ACHN (cell line): ENCODE data around the gene LPAR3.

ENCODE experiments used
- DNase-seq: peaks from one replicate; pipeline ENCODE4 v3.0.0-alpha.2; 2015
- in situ Hi-C: cut with HindIII; loops from 2 replicates; pipeline ENCODE4 v1.10.0; 2017; ENCODE audit warnings: low sequenced_read_pairs, low pct_ligation_motif_present, low pct_unique_long_range_greater_than_20kb

The LPAR3 gene

GRCh38 chr1:84842748-84843231, 50.2 kb downstream of the LPAR3 start:
- in situ Hi-C loops, result no loop called here
- no peak for DNase-seq

- in situ Hi-C loops, result no loop called here
- DNase-seq, result no peak
These were observed 51.0 kb downstream of the LPAR3 start for GRCh38 chr1:84841971-84842370.

GRCh38 chr1:84840346-84840745, 52.7 kb downstream of the LPAR3 start:
- in situ Hi-C loops, result no loop called here
- no peak for DNase-seq

DNA sequence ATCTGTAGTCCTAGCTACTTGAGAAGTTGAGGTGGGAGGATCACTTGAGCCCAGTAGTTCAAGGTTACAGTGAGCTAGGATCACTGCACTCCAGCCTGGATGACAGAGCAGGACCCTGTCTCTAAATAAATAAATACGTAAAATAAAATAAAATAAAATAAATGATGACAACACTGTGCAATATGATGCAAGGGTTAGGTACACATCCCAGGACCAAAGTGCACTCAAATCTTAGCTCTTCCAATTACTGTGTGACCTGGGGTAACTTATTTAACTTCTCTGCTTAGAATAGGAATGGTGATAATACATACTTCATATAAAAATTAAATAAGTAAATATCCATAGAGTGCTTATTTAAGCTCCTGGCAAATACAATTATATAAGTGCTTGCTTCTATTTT, 53.5 kb downstream of the LPAR3 start:
- in situ Hi-C loops, result no loop called here
- no peak for DNase-seq

DNA sequence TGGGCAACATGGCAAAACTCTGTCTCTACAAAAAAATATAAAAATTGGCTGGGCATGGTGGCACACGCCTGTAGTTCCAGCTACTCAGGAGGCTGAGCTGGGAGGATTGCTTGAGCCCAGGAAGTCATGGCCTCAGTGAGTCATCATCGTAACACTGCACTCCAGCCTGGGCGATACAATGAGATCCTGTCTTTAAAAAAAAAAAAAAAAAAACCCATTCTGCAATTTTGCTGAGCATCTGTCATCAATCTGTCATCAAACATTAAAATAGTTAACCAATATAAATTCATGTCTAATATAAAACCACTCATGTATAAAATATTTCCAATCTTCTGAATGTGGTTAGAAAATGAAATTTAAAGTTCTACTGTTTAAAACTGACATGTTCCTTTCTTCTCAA, 56.9 kb downstream of the LPAR3 start:
- DNase-seq, result no peak
- in situ Hi-C loops, result no loop called here

- DNase-seq, result no peak
- in situ Hi-C loops, result no loop called here
These were observed 57.8 kb downstream of the LPAR3 start for GRCh38 chr1:84835169-84835568.

DNA sequence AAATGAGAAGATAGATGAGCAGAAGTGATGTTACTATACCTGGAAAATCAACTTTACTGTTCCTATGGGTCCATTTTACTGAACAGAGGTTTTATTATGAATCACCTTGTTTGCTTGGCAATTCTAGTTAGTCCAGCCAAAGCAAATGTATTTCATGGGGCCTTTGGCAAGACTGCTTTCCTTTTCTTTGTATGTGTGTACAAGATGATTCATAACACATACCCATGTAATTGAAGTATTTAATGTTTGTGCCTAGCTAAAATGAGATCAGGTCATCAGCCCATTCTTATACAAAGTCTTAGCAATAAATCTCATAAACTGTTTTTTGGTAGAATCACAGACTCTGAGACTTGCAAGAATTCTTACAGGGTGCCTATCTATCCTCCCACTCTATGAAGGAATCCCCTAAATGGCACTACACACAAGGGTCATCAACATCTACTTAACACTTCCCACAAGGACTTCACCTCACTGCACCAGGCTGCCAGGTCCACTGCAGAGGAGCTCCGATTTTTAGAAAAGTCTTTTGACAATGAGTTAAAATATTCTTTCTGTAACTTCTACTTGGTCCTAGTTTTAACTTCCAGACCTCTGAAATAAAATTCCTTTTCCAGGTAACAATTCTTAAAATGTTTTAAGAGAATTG, 58.5 kb downstream of the LPAR3 start:
- in situ Hi-C loops, result no loop called here
- no peak for DNase-seq

- DNase-seq, result no peak
- in situ Hi-C loops, result no loop called here
These were observed 59.8 kb downstream of the LPAR3 start for GRCh38 chr1:84833194-84833593.

- DNase-seq, result no peak
- in situ Hi-C loops, result no loop called here
These were observed 62.9 kb downstream of the LPAR3 start for GRCh38 chr1:84830136-84830535.

- DNase-seq, result no peak
- in situ Hi-C loops, result no loop called here
These were observed 65.0 kb downstream of the LPAR3 start for GRCh38 chr1:84827976-84828375.

DNA sequence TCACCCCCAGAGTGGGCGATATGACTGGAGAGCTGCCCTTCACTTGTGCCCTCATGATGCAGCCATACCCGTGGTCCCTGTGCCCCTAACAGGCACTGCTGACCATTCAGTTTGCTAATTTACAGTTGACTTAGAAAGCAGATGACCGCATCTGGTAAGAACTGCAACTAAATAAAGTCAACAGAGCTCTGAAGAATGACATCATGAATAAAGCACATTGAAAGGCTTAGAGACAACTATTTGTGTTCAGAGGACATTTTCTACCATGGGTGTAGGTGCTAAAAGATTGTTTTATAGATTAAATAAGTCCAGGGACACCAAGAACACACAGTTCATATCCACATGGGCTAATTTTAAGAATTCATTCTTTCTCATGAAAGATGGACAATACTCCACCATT, 65.5 kb downstream of the LPAR3 start:
- DNase-seq, result no peak
- in situ Hi-C loops, result no loop called here

DNA sequence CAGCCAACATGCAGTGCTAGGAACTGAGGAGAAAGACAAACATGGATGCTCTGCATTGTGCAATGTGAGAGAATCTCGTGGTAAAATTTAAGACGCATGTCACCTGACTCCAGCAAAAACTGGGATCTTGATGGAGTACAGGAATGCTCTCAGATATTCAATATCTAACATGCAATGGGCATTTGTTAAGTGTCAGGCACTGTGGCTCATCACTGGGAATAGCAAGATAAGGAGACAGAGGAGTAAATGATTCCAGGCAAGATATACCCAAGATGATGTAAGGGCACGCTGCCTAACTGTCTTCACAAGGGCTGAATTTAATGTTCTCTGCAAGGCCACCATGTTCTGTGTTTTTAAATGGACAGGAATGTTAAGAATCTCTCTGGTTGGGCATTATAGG, 67.8 kb downstream of the LPAR3 start:
- in situ Hi-C loops, result no loop called here
- DNase-seq, result no peak

DNA sequence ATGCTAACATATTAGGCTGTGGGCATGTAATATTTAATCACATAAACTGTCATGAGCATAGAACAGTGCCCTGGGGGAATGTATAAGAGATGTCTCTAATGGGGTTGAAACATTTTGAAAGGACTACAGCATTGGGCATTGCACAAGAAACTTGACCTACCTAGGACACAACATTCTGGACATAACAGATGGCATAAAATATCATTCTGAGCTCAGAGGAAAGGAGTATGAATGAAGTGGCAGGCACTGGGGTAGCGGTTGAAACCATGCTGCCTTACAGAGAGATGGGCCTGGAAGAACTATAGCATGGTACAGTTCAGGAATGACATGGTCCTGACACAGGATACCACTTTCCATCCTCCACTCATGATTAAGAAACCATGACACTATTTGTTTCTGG, 69.0 kb downstream of the LPAR3 start:
- in situ Hi-C loops, result no loop called here
- no peak for DNase-seq

DNA sequence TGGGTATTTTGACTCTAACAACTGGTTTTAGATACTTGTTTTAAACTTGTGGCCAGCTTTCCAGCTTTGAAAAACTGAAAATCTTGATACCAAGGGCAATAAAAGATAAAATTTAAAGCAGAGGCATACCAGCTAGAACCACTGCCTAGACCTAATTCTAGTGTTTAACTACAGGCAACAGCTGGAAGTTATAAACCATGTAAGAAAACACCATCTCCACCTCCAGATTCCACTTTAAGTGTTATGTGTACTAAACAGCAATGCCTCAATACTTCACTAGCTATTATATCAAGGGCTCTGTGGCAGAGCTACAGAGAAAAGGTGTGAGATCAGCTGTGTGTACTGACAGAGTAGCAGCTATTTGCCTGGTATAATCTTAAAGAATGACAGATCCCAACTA, 69.5 kb downstream of the LPAR3 start:
- DNase-seq, result no peak
- in situ Hi-C loops, result no loop called here

- no peak for DNase-seq
- in situ Hi-C loops, result no loop called here
These were observed 82.7 kb downstream of the LPAR3 start for GRCh38 chr1:84810343-84810742.

DNA sequence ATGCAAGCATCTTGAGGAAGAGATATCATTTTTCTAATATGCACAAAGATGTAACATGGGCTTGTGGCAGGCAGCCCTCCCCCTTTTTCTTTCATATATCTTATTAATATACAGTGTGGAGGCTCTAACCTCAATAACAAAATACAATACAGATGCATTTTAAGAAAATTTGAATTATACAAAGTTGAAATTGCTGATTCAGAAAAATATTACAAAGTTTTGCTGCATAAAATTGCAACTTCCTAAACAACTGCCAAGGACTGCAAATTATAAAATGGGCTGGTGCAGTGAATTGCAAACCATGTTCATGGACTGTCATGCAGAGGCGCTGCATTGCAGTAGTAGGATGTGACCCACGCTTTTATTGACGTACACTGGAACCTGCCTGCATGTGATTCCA, 84.0 kb downstream of the LPAR3 start:
- in situ Hi-C loops, result no loop called here
- DNase-seq, result no peak

- DNase-seq, result no peak
- in situ Hi-C loops, result no loop called here
These were observed 89.4 kb downstream of the LPAR3 start for GRCh38 chr1:84803604-84804003.

DNA sequence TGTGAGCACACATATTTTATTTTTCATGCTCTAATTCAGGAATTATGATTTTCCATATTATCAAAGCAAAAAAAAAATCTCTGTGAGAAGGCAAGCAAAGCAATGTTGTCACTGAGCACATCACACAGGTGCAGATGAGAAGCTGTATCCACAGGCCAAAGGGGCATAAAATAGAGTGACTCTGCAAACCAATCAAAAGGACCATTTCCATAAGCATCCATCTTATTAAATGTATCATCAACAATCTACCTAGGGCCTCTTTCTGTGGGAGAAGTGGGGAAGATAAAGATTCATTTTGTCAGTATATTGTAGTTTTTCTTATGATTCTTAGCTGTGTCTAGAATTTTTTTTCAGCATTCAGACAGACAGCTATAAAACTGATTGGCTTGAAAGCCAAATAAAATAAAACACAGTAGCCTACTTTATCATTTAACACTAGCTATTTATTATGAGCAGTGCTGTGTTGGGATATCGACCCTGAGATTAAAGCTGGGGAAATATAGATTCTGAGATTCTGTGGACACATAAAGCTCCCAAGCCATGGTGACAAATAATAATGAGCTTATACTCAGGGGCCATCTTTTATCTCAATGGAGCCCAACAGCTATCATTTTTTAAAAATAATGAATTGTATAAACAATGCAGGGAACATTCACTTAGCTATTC, 90.3 kb downstream of the LPAR3 start:
- no peak for DNase-seq
- in situ Hi-C loops, result no loop called here

- in situ Hi-C loops, result no loop called here
- no peak for DNase-seq
These were observed 92.6 kb downstream of the LPAR3 start for GRCh38 chr1:84800090-84801073.
